DMS53 (cell line): Measurements from ENCODE around the gene ABCC6.
A peak's percentile ranks its signal among the peaks of the same experiment; 100 is the strongest.
"Not testable (repeated sequence)": the region's sequence is repeated elsewhere in the genome, so short reads cannot be mapped to it uniquely, and the experiment has no call there.

Source experiments
- DNase-seq: peaks from one replicate; lab custom pipeline; 2025; lab: John Stamatoyannopoulos, UW

Gene ABCC6

GRCh38 chr16:16112450-16113053 is 110.7 kb downstream of the ABCC6 start:
- DNase-seq: no peak

- no peak for DNase-seq
Measured at GRCh38 chr16:16111639-16112038, 111.7 kb downstream of the ABCC6 start.

- no peak for DNase-seq
Measured at GRCh38 chr16:16110111-16110490, 113.2 kb downstream of the ABCC6 start.

- no peak for DNase-seq
Measured at GRCh38 chr16:16109453-16110110, 113.7 kb downstream of the ABCC6 start.

GRCh38 chr16:16108759-16109158 is 114.5 kb downstream of the ABCC6 start:
- DNase-seq: no peak

GRCh38 chr16:16107839-16108238 is 115.5 kb downstream of the ABCC6 start:
- DNase-seq: no peak

GRCh38 chr16:16106466-16106865 is 116.8 kb downstream of the ABCC6 start:
- DNase-seq: no peak

GRCh38 chr16:16105646-16106045 is 117.6 kb downstream of the ABCC6 start:
- no peak for DNase-seq

GRCh38 chr16:16104804-16105141 is 118.5 kb downstream of the ABCC6 start:
- DNase-seq: not testable (repeated sequence)

GRCh38 chr16:16104132-16104803 is 119.0 kb downstream of the ABCC6 start:
- DNase-seq: not testable (repeated sequence)

GRCh38 chr16:16102738-16103137 is 120.6 kb downstream of the ABCC6 start:
- DNase-seq: no peak

- DNase-seq: peak; percentile 5
Measured at GRCh38 chr16:16101585-16101984, 121.7 kb downstream of the ABCC6 start.

GRCh38 chr16:16100631-16101030 is 122.7 kb downstream of the ABCC6 start:
- DNase-seq: no peak

- no peak for DNase-seq
Measured at GRCh38 chr16:16099320-16099719, 124.0 kb downstream of the ABCC6 start.
